SKM-1 (cell line): ENCODE results near the gene HIPK2.
"Not testable (repeated sequence)": the region's sequence is repeated elsewhere in the genome, so short reads cannot be mapped to it uniquely, and the experiment has no call there.

Source experiments
- DNase-seq: peaks from one replicate; lab custom pipeline; 2025; ENCODE audit not compliant: unreplicated experiment; lab: John Stamatoyannopoulos, UW

Gene HIPK2

GRCh38 chr7:139630643-139631519 lies 146.9 kb downstream of the HIPK2 start:
- DNase-seq: no peak

- DNase-seq: no peak
Observed at GRCh38 chr7:139629392-139630082, 148.3 kb downstream of the HIPK2 start.

GRCh38 chr7:139627831-139628230 lies 150.0 kb downstream of the HIPK2 start:
- no peak for DNase-seq

GRCh38 chr7:139626817-139627216 lies 151.0 kb downstream of the HIPK2 start:
- peak; percentile 74 for DNase-seq

DNA sequence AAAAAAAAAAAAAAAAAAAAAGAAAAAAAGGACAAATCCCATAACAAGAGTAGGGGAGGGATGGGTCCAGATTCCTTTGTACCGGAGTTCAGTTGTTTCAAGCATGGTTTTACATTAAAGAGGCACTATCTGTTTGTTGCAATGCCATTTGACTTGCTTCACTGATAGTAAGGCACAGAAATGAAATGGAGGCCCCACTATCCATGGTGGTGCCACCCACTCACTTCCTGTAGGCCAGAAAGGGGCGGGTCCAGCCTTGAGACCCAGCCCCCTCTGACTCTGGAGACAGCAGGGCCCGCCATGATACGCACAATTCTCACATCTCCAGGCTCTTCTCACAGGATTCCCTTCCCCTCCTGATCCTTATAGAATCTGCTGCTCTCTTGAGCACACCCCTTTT lies 154.3 kb downstream of the HIPK2 start:
- no peak for DNase-seq

- peak; percentile 41 for DNase-seq
Observed at GRCh38 chr7:139620676-139621344, 157.0 kb downstream of the HIPK2 start.

- no peak for DNase-seq
Observed at GRCh38 chr7:139619367-139619657, 158.5 kb downstream of the HIPK2 start.

GRCh38 chr7:139618482-139619366 lies 159.1 kb downstream of the HIPK2 start:
- no peak for DNase-seq

GRCh38 chr7:139617074-139617473 lies 160.7 kb downstream of the HIPK2 start:
- DNase-seq: no peak

DNA sequence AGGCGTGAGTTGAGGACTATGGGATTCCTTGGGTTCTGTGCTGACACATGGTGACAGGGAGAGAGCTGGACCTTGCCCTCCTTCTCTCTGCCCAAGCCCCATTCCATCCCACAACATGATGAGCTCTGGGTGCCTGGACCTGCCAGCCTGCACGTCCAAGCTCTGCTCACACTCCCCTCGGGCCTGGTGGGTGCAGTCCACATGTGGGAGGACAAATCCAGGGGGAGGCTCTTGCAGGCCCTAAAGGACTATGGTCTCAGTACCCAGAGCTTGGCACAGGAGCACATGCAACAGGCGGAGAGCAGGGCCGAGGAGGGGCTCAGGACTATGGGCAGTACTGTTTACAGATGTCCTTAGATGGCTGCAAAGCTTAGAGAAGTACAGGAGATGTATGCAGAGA lies 162.9 kb downstream of the HIPK2 start:
- DNase-seq: no peak

- no peak for DNase-seq
Observed at GRCh38 chr7:139613971-139614411, 163.8 kb downstream of the HIPK2 start.

DNA sequence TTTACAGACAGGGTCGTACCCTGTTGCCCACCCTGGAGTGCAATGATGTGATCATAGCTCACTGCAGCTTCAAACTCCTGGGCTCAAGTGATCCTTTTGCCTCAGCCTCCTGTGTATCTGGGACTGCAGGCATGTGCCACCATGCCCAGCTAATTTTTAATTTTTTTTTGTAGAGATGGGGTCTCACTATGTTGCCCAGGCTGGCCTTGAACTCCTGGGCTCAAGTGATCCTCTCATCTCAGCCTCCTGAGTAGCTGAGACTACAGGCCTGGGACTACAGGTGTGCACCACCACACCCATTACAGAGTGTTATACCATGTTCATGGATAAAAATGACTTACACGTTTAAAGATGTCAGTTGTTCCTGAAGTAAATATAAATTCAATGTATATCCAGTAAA lies 166.2 kb downstream of the HIPK2 start:
- DNase-seq: not testable (repeated sequence)

DNA sequence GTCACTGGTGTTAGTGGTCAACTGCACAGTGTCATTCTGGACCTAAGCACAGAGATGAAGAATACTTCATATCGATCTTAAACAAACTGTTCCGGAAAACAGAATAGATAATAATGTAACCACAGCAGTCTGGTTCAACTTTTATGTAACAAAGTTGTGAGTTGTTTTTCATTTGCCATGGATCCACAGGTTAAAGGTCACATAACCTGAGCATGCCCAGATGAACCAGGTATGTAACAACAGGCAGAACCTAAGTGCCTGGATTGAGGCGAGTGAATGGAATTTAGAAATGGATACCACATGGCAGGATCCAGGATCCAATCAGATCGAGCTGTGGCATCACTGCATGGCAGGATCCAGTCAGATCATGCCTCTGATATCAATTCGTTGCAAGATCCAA lies 167.2 kb downstream of the HIPK2 start:
- no peak for DNase-seq

DNA sequence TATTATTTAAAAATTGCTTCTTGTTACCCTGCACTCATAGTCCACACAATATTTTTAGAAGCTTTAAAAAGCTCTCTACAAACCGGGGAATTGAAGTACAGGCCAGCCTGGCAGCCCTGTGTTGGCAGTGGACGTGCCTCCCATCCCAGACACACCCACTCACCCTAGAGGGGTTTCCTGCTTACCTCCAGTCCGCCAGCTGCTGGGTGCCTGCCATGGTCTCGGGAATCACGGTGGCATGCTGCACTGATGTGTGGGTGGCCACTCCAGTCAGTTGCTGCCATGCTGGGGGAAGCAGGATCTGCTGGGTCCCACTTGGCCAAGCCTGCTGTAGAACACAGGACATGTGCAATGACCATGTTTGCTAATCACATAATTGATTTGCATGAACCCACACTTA lies 173.9 kb downstream of the HIPK2 start:
- DNase-seq: no peak

GRCh38 chr7:139603282-139603681 lies 174.5 kb downstream of the HIPK2 start:
- DNase-seq: no peak

GRCh38 chr7:139602143-139602722 lies 175.6 kb downstream of the HIPK2 start:
- DNase-seq: peak; percentile 31

DNA sequence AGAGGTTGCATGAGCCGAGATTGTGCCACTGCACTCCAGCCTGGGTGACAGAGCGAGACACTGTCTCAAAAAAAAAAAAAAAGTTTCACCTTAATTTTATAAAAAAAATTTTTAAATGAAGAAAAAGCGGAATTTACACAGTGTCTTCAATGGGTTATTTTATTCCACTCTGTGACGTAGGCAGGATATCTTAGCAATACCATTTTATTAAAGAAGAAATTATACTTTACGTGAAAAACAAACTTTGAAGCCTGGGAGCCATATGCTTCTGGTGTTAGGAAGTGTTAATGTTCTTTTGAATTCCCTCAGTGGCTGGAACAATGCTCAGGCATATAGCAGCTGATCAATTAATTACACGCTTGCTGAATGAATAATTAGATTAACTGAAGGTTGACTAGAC lies 176.6 kb downstream of the HIPK2 start:
- DNase-seq: no peak

DNA sequence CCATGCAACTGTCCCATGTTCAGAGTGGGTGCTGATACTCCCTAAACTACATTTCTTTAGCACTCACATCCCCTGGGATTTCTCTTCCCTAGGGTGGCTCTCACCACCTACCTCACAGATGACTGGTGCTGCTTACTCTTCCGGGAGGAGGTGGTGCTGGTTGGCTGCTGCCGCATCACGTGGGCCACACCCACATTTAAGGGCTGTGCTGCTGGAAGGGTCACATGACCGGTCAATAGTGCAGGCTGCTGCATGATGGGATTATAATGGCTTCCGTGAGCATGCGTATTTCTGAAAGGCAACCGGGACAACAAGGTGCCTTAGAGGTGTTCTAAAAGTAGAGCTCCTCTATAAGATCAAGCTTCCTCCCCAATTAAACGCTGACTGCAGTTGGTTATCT lies 177.5 kb downstream of the HIPK2 start:
- DNase-seq: no peak

GRCh38 chr7:139598642-139599041 lies 179.2 kb downstream of the HIPK2 start:
- no peak for DNase-seq

- DNase-seq: no peak
Observed at GRCh38 chr7:139597028-139597427, 180.8 kb downstream of the HIPK2 start.

- DNase-seq: no peak
Observed at GRCh38 chr7:139596626-139597025, 181.2 kb downstream of the HIPK2 start.
